HL-60 (cell line): ENCODE results near the gene EIPR1.

Experiments
- DNase-seq, 2 experiments: peaks; one replicate each; pipeline ENCODE4 v3.0.0-alpha.2; 2010 to 2020; ENCODE audit warnings: low read depth in 1 of 2, low spot score in 1 of 2
- H3K27ac ChIP-seq: fragments of 250-450 bp; sonication (Bioruptor Pico); replicated peaks from 2 replicates; pipeline ENCODE4 v1.5.1; 2020; ENCODE audit warnings: mild to moderate bottlenecking, moderate library complexity
- H3K27me3 ChIP-seq: fragments of 250-450 bp; sonication (Bioruptor Pico); 2 replicates; pipeline ENCODE4 v1.5.1; 2021; ENCODE audit warnings: mild to moderate bottlenecking, moderate library complexity; ENCODE audit not compliant: insufficient read depth, poor library complexity, severe bottlenecking
- H3K4me3 ChIP-seq: replicated peaks from 2 replicates; pipeline ENCODE4 v1.5.1; 2011; ENCODE audit warnings: mild to moderate bottlenecking, control low read depth, low read length; ENCODE audit not compliant: insufficient read depth
- CTCF ChIP-seq: IDR thresholded peaks from one replicate; pipeline ENCODE4 v1.5.1; 2011; ENCODE audit warnings: low read length, control low read depth, inconsistent platforms; ENCODE audit not compliant: insufficient read depth
- GABPA ChIP-seq: IDR thresholded peaks from 2 replicates; pipeline ENCODE4 v1.6.1; 2012; ENCODE audit warnings: low read depth
- POLR2AphosphoS5 ChIP-seq: IDR thresholded peaks from 2 replicates; pipeline ENCODE4 v1.6.1; 2012; ENCODE audit warnings: low read depth
- REST ChIP-seq: IDR thresholded peaks from 2 replicates; pipeline ENCODE4 v1.6.1; 2012; ENCODE audit warnings: low read depth; ENCODE audit not compliant: insufficient replicate concordance
- SPI1 ChIP-seq: IDR thresholded peaks from 2 replicates; pipeline ENCODE4 v1.6.1; 2012; ENCODE audit warnings: low read depth, mild to moderate bottlenecking, borderline replicate concordance

Gene EIPR1

GRCh38 chr2:3336844-3337243 lies 40.8 kb downstream of the EIPR1 start:
- TF ChIP-seq CTCF (no peak), SPI1 (no peak), POLR2AphosphoS5 (no peak), REST (no peak), GABPA (no peak)
- no peak overlapping the region for H3K4me3 ChIP-seq
- H3K27me3 ChIP-seq, result no peaks in the 10 kb centered on the region
- no peak overlapping the region for H3K27ac ChIP-seq
- no peak for DNase-seq

- no peak overlapping the region for H3K4me3 ChIP-seq
- no peak for DNase-seq
These were observed 42.9 kb downstream of the EIPR1 start for GRCh38 chr2:3334392-3335345.

More at GRCh38 chr2:3334392-3335345, 42.9 kb downstream of the EIPR1 start:
- Histone ChIP-seq H3K27ac (no peak overlapping the region), H3K27me3 (no peaks in the 10 kb centered on the region)
- TF ChIP-seq CTCF, result no peak
- no peak for TF ChIP-seq POLR2AphosphoS5
- no peak for TF ChIP-seq REST
